Superior temporal gyrus (tissue), 1 donor: Measurements from ENCODE around the gene NADK2.

Source experiments
- DNase-seq: peaks from one replicate; pipeline ENCODE4 v3.0.0-alpha.2; 2016; ENCODE audit errors: extremely low spot score

NADK2 gene

DNA sequence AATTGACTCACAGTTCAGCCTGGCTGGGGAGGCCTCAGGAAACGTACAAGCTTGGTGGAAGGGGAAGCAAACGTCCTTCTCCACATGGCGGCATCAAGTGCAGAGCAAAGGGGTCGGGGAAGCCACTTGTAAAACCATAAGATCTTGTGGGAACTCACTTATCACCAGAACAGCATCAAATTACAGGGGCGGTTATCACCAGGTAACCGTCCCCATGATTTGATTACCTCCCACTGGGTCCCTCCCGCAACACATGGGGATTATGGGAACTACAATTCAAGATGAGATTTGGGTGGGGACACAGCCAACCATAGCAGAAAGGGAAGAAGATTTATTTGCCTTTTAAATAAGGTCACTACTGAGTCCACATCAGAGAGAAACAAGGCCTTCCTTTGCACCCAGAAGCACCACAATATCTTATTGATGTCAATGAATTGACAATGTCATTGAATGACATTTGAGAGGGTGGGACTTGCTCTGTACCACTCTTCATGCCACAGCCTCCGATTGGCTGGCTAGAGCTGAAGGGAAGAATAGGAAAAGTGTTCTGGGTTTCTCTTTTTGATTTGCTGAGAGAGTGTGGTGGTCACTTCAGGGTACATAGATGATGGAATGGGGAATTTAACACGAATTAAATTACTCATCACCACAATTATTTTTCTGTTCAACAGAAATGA is 78.8 kb downstream of the NADK2 start:
- peak; percentile 83 for DNase-seq

DNA sequence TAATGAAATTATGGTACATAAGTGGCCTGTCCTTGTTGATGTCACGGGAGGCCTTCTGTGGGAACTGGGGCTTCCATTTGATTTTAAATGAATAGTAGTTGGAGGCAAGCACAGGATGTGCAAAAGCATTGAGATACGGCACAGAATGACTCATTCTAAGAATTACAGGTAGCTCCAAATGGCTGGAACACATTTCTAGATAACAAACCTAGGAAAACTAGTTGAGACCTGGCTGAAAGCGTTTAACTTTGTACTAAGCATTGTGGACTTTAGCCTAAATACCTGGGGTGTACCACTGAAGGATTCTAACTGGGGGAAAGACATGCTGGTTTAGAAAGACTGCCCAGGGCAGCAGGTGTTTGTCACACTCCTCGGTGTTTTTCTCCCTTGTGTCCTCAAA is 80.4 kb downstream of the NADK2 start:
- no peak for DNase-seq

DNA sequence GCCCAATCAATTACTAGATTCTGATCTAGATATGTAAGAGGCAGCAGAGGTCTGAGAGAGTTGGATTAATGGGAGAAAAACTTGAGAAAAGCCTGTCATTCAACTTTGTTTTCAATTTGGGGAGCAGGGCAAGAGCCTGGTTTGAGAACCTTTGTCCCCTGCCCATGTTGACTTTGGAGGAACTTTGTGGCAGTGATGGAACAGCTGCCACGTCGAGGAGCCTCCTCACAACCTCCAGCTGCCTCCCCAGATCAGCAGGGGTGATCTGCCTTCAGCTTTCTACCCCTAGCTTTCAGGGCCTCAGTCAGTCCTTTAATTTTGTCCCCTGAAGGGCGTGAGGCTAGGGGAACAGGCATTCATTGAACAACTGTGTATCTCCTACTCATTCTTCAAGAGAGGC is 81.1 kb downstream of the NADK2 start:
- DNase-seq: no peak

DNA sequence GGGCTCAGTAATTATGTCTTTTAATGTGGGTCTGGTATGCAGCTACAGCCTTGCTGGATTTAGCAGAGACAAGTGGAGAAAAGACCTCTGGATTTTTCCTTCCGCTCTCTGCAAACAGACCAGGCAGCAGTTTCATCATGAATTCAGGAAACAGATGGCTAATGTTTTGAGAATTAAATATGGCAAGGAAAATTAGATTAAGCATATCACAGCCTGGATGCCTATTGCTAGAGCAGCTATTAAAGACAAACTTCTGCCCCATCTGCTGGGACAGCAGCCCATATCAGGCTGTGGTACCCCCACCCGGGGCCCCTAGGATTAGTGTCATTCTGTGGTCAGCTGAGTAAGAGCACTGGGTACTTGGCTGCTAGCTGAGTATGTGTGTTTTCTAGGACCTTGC is 83.6 kb downstream of the NADK2 start:
- DNase-seq: no peak

DNA sequence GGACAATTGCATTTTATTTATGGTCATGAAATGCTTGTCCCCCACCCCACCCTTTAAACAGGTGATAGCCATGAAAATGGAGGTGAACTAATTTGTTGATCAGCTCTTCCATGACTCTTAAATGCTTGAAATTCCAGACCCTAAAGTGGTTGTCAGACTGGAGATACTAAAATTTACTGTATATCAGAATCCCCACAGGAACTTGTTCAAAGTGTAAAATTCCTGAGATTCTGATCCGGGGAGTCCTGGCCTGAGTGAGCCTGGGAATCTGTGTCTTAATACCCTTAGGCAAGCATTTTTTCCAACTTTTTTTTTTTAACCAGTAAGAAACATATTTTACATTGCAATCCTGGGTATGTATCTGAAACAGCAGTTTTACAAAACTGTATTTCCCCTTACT is 85.1 kb downstream of the NADK2 start:
- no peak for DNase-seq

DNA sequence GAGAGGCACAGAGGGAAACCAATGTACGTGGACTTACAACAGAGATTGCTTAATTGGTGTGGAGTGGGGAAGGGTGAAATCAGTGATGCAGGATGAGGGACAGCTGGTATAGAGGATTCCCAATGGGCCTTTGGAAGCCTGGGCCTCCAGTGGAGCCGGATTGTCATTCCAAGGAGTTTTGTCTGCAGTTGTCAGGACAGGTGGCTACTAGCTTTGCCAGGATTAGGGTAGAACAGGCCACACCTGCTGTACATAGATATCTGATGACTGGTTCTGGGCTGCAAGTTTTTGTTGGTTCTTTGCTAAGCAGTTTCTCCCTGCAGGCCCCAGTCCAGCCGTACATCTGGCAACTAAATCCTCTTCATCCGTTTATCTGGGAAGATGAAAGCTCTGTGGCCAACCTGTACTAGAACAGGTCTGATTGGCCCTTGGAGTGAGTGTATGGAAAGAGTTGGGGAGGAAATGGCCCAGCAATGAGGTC is 85.6 kb downstream of the NADK2 start:
- DNase-seq: no peak

DNA sequence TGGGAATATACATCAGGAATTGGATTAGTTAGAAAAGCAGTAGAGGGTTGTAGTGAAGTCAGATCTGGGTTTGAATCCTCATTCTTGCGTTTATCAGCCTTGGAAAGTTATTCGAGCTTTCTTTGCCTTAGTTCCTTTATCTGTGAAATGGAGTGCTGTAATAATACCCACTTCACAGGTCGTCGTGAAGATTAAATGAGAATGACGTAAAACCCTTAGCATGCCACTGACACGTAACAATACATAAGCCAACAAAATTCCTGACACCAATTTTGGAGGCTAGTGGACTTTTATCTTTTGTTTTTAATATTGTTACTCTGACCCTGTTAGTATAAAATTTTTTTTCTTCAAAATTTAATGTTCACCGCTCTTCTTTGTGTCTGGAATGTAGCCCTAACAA is 86.4 kb downstream of the NADK2 start:
- no peak for DNase-seq

DNA sequence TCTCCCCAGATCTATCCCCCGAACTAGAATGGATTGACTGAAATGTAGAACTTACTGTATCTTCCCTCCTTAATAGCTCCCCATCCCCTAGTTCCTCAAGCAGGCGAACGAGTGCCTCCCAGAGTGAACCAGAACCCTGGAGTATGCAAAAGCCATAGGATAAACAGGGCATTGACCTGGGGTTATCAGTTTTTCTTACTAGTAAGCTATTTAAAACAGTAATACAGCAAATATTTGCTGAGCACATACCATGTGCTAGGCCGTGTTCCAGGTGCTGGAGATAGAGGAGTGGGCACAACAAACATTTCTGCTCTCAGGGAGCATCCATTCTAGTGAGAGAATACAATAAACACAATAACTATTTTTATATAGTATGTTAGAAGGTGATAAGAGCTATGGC is 88.0 kb downstream of the NADK2 start:
- DNase-seq: no peak

DNA sequence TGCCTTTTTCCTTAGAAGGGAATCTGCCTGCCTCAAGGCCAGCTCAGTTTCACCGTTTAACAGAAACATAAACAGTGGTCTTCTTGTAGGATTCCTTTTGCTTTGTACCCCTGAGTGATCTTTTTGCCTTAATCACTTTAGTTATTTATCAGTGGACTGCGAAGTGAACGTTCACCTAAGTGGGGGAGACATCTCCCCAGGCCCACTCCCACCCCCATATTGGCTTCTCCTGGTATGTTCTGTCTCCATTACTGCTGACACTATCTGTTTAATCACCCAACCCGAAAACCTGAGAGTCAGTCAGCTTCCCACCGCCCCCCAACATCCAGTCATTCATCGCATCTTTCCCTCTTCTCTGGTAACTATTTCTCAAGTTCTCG is 88.4 kb downstream of the NADK2 start:
- DNase-seq: no peak

DNA sequence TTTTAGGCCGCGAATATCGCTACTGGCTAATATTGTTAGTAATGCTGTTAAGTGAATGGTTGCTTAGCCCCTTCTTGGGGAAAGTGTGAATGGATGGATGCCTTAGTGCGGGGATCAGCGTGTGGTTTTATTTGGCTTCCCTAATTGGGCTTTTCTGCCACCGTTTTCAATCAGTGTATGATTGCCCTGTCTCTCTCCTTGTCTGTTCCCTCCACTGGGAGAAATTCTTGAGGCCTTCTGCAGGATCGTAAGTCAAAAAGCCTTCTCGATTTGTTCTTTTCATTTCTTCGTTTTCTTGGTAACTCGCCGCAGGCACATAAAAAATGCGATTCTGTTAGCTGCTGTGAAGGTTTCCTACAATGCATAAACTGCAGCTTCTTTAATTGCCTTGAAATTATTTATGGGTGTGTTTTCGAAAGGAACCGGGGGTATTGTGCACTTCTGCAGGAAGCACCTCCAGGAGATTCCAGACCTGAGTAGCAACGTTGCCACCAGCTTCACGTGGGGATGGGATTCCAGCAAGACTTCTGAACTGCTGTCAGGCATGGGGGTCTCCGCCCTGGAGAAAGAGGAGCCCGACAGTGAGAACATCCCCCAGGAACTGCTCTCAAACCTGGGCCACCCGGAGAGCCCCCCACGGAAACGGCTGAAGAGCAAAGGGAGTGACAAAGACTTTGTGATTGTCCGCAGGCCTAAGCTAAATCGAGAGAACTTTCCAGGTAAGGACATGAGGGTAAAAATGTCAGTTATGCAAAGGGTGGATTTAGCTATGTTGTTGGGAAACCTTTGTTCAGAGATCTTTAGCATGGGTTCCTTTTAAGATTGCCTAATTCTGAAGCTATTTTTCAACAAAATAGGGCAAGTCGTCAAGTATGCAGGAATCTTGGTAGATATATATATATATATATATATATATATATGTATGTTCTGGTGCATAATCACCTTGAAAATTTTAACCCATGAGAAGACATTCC is 89.1 kb downstream of the NADK2 start:
- DNase-seq: peak; percentile 58

DNA sequence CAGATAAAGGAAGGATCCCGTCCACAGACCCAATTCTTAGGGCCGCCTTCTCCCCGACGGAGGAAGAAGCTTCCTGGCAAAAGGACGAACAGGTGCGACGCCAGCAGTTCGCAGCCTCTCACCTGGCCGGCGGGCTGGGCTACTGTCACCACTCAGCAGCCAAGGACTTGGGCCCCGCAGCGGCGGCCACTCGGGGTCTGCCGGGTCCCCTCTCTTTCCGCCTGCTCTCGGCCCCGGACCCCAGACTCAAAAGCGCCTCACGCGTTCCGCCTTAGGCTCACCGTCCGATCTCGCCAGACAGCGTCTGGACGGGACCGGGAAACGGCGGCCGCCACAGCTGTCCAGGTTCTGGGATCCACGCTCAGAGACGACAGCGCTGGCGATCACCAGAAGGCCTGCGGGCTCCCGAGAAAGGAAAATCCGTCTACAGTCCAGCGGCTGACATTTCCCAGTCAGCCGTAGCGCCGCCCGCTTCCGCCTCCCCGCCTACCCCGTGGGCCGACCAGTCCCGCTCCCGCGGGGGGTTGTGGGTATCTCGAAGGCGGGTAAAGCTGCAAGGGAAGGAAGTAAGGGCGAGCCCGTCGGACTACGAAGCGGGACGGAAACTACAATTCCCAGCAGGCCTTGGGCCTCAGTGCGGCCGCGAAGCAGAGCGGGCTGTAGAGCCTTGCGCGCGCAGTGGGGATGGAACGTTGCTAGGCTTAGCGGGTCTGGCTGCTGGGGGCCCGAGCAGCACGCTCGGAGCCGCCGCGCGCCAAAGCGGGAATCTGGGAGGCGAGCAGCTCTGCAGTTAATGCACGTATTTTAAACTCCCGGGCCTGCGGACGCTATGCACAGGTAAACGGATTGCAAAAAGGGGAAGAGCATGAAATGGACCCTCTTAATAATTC is 90.0 kb downstream of the NADK2 start, which contains the start of the genes LMBRD2 and SKP2:
LMBRD2 (minus strand) TSS at position 454 of the 890 bp plus-strand sequence. CDS start 8,538 bp downstream, outside the sequence.
SKP2 (plus strand) TSS at position 678 of the 890 bp plus-strand sequence; CDS start at position 830, 152 bp downstream.
- DNase-seq: peak; percentile 99

DNA sequence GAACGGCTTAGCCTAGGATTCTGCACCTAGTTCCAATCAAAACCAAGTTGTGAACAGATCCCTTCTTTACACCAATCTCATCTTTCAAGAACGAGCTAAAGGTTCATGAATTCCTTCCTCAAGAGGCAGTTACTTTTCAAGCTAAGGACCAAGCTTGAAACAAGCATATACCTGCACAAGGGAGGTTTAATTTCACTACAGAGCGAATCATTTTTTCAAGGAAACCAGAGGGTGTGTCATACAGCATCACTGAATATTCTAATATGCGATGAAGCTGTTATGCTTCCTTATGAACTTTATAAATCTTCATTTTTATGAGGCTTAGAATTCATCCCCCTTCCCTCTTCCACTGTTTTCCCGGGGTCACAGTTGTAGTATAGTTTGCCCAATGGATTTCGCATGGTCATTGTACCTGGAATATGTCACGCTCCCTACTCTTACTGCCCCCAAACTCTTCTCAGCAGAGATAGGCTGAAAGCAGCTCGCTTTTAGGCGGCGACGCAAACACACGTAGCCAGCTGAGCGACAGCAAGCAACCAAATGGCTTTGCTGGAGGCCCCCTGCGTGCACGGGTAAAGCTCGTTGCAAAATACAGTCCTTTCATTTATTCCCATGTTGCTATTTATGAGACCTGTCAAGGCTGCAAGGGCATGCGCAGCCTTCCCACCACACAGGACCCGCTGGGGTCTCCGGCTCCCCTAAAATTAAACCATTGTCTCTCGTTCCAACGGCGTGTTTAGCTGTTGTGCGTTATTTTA is 90.9 kb downstream of the NADK2 start:
- DNase-seq: peak; percentile 53

DNA sequence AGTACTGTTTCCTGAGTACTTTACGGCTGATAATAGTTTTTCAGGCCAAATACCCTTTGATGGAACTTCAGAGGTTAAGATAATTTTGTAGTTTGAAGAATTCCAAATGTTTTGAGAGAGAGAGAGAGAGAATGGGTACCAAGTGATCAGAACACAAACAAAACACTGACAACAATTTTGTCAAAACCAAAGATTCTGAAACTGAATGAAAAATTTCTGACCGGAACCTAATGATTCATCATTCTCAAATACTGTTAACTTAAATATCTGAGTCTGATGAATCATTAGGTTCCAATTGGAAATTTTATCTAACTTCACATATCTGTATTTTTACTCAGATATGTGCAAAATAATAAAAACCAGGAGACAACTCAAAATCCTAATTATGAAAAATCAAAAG is 94.0 kb downstream of the NADK2 start:
- no peak for DNase-seq

DNA sequence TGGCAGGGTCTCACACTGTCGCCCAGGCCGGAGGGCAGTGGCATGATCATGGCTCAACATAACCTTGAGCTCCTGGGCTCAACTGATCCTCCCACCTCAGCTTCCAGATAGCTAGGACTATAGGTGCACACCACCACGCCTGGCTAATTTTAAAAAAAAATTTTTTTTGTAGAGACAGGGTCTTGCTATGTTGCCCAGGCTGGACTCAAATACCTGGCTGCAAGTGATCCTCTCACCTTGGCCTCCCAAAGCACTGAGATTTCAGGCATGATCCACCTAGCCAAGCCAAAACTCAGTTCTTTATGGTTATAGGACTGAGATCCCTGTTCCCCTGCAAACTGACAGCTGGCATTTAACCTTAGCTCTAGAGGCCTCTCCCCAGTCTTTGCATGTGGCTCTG is 95.3 kb downstream of the NADK2 start:
- DNase-seq: no peak

DNA sequence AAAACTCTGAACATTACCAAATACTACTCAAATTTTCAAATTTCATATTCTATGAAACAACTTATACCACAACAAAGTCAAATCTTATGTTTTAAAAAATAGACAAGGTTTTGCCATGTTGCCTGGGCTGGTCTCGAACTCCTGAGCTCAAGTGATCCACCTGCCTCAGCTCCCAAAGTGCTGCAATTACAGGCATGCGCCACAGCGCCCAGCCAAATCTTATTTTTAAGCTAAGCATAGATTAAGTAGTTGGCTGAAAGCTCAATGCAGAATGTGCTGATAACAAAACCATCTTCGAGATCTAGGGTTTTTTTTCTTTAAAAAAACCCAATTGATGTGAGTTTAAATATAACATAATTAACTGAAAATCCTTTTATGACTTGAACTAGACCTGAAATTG is 96.4 kb downstream of the NADK2 start:
- no peak for DNase-seq
